NCI-H748 (cell line): Measurements from ENCODE around the gene FER.
"Not testable (repeated sequence)": the region's sequence is repeated elsewhere in the genome, so short reads cannot be mapped to it uniquely, and the experiment has no call there.

Experiments
- DNase-seq: peaks from one replicate; lab custom pipeline; 2025; ENCODE audit not compliant: unreplicated experiment; lab: John Stamatoyannopoulos, UW

The FER gene

DNA sequence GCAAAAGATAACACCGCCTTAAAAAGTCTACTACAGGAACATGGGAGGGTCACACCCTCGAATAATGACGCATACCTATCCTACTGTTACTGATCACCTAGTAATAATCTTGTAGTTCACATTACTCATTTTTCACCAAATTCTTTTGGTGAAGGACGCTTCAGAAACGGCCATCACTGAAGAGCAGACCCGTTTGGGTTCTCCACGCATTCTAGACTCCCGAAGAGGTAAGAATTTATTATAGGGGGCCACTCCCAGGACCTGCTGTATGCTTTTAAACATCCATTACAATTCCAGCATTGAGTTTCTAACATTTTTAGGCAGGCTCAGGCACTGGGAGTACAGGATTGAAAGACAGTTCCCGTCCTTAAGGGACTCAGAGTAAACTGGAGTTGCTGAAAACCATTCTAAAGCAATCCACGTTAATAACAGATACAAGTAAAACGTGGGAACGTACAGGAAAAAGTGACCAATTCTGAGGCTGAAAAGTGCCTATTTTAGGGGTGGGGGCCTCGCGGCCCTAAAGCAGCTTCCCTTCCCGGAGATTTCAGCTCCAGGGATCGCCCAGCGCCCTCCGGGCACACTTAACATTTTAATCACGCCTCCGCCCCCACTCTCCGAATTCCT lies at the start of gene FER:
Gene FER, plus strand, starts transcription at position 124 of the 627 bp plus-strand sequence. CDS start 50,286 bp downstream, outside the sequence.
- DNase-seq = peak; percentile 25

DNA sequence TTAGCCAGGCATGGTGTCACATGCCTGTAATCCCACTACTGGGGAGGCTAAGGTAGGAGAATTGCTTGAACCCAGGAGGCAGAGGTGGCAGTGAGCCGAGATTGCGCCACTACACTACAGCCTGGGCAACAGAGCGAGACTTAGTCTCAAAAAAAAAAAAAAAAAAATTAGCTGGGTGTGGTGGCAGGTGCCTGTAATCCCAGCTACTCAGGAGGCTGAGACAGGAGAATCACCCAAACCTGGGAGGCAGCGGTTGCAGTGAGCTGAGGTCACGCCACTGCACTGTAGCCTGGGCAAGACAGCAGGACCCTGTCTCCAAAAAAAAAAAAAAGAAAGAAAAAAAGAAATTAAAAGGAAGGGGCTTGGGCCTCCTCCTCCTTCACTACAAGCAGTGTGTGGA lies 47.3 kb upstream of the FER start:
- not testable (repeated sequence) for DNase-seq

DNA sequence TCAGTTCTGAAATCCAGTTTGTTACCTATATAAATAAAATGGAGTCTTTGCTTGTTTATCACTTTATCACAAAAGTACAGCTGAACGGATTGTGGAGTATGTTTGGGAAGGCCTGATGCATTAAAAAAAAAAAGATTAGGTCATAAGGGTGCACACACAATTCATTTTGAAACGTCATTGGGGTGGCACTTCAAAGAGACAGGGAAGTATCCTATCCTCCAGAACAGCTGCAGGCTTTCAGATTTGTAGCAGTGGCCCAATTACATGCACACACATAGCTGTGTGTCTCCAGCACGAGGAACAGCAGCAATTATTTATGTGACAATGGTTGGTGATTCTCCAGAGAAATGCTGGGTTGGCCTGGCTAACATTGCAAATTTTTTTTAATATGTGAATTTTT lies 46.8 kb upstream of the FER start:
- no peak for DNase-seq

DNA sequence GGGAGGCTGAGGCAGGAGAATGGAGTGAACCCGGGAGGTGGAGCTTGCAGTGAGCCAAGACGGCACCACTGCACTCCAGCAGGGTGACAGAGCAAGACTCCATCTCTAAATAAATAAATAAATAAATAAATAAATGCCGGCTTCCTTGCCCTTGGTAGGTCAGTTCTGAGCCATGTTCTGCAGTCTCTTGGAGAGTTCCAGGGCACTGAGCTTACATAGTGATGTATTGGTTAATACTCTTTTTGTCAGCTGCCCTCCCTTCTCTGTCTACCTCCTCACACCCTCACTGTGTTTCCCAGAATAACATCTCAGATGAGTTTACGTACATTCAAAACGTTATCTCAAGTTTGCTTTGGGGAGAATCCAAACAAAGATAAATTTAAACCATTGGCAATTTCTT lies 45.2 kb upstream of the FER start:
- no peak for DNase-seq

DNA sequence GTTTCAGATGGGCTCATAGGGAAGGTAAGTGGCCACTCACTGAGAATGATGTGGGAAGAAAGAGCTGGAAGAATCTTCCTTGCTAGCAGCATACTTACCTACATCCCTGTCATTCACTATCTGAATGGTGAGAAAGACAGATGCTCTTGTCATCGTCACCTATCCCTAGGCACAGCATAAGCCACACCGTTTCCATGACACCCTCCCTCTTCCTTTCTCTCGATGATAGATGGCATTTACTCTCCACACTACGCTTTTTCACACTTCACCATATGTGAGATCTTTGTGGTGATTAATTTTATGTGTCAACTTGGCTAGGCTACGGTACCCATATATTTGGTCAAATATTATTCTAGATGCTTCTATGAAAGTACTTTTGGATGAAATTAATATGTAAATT lies 44.4 kb upstream of the FER start:
- DNase-seq = peak; percentile 6

DNA sequence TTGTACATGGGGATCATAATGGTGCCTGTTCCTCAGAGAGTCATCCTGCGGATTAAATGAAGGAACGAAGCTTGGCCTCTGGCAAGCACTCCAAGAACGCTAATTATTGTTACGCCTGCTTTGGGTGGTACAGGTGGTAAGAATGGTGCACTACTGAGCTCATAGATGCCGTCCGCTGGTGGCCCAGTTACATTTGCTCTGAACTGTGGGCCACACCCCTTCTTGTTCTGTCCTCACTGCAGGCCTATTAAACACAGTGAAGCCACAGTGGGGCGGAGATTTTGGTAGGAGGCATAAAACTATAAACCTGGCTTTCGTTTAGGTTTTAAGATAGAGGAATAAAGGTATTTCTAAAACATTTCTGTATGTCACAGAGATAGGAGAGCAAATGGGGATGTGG lies 40.6 kb upstream of the FER start:
- DNase-seq = no peak

DNA sequence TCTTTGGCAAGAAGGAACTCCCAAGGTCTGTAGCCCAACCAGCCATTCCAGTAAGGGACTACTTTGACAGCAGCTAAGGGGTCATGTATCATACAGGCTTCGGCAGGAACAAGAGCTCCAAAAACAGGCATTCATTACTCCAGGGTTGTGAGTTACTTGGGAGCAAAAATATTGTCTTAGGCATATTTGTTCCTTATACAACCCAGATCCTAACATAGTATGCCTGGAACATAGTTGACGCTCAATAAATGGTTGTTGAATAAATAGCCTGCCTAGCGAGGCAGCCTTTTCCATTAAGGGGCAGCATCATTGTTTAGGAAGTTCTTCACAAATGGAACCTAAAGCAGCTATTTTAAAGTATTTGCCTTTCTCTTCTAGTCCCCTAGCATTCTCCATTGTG lies 35.8 kb upstream of the FER start:
- DNase-seq = no peak

DNA sequence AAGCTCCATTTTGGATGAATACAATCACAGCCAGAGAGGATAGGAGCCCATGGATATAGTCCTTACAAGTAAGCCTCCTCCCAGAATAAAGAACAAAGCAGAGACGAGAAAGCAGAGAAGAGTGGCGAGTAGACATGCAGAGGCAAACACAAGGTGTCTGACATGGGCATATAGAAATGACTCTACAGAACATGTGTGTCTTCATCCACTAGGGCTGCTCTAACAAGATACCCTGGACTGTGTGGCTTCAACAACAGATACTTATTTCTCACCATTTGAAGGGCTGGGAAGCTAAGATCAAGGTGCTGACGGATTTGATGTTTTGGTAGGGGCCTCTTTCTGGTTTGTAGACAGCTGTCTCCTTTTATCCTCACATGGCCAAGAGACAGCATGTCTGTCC lies 32.3 kb upstream of the FER start:
- DNase-seq = no peak

DNA sequence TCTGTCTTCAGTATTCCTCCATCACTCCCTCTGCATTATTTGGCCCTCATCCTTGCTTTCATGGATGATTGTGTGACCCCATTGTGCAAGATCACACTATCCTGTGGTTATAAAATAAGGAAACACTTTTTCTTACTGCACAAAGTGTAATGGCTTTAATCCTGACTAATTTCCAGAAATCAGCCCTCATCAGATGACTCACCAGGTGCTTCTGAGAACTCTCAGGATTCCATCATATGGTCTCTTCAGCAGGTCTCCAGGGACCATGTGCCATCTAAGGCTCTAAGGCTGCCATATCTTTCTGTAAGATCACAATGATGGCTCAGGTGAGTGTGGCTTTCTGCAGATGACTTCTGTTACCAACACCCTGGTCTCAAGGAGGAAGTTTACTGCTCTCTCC lies 27.3 kb upstream of the FER start:
- DNase-seq = no peak

DNA sequence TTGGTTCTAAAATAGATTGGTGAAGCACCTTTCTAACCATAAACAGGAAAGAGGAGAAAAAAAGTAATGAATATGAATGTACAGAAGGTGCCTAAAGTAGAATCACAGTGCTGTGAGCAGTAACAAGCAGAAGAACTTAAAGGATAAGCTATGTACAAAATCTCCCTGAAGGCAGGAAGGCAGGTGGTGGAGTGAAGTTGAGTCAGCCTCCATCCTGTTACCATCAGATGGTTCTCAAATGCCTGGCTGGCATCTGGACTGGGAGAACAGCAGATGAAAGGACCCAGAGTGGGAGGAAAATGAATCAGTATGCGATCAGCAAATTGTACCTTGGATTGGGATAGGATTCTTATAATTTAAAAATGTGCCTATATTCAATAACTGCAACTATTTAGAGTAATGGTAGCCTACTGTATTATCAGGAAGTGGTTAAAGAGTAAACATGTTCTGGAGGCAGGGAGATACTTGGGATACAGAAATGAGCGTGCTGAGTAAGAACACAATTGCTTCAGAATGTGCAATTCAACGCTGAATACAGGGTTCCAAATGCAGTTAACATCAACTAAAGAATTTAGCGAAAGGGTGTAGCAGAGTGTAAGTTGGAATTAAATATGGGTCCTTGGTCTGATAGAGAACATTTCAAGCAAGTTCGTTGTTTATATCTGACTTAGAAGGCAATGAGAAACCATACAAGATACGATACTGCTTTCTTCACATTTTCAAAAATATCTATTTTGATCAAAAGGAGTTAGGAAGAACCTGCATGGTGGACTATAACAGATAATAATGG lies 21.1 kb upstream of the FER start:
- no peak for DNase-seq

DNA sequence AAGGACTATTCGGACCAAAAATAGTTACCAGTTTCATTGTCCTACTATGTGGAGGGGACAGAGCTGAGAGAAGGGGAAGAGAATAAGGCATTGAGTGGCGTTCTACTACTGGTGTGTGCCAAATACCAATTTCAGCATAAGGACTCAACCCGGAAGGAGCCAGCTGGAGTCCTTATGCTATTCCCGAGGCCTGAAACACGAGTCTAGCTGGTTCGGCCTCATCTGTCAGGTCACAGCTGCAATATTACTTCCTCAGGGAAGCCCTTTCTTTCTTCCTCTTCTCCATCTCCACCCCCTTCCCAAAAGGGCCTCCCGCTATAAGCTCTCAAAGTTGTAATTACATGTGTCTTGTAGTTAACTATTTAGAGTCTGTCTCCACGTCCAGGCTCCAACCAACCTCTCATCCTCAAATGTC lies 20.5 kb upstream of the FER start:
- no peak for DNase-seq

DNA sequence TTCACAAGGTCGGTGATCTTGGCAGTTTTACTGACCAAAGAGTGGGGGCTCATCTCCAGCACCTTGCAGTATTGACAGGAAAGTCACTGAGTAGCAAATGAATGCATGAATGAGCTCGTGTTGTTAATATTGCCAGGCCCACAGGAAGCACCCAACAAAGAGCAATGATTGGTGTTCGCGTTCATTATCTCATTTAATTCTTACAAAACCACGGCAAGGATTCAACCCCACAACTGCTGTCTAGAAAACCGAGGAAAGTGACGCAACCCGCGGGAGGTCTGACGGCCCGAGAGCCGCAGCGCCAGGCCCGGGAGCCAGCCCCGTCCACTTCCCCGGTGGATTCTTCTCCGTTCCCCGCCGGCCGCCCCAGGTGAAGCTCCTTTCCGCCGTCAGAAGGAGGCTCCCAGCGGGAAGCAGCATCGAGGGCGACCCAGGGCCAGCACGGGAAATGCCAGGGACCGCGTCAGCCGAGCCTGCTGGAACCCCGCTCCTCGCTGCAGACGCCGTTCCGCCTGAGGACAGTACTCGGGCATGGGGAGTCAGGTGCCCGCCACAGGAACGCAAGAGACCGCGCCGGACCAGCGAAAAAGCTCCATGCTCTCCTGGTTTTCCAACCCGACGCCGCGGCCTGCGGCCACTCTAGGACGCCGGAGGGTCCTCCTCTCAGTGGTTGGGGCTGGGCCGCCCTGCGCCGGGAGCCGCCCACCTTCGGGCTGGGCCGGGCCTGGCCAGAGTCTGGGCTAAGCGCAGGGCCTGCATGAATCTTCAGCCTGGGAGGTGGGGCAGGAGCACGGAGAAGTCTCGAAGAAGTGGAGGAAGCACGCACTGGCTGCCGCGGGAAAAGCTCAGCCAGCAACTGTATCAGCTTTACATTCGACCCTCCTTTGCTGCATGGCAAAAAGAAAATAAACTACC lies 19.8 kb upstream of the FER start:
- peak; percentile 88 for DNase-seq

DNA sequence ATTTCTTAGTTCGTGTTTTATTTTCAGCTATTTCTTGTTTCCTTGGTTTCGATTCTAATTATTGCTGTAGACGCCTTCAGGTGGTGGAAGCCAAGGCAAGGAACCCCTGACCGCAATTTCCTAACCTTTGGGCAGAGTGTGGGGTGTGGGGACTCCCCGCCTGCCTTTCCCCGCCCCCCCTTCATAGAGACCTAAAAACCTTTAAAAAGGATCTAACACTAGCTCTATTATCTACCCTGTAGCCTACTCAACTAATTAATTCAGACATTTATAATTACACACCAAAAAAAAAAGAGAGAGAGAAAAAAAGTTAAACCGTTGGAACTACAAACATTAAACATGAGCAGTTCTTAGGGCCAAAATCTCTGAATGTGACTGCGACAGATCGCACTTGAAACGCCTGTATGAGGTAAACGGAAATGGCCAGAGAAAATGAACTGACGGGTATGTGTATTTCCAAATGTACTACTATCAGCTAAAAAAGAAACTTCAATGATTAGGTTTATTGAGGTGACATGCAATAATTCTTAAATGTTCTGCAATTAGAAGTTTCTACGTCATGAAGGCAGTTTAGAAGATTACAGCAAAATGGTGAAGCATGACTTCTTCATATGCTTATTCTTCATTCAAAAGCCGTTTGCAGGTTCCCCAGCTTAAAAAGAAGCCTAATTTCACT lies 19.0 kb upstream of the FER start:
- DNase-seq = no peak

DNA sequence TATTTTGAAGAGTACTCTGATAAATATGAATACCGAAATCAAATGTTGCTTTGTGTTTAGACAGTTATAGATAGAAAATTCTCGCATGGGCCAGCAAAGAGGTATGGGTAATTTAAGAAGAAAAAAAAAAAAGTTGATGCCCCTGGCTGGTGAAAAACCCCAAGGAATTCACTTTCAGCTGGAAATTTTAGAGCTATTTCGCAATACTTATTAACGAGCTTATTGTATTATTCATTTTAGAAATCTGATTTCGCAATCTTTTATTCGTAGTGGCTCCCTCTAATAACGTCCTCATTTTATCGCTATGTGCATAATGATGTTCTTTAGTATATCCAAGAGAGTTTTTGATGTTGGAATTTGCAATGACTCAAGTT lies 18.5 kb upstream of the FER start:
- no peak for DNase-seq

DNA sequence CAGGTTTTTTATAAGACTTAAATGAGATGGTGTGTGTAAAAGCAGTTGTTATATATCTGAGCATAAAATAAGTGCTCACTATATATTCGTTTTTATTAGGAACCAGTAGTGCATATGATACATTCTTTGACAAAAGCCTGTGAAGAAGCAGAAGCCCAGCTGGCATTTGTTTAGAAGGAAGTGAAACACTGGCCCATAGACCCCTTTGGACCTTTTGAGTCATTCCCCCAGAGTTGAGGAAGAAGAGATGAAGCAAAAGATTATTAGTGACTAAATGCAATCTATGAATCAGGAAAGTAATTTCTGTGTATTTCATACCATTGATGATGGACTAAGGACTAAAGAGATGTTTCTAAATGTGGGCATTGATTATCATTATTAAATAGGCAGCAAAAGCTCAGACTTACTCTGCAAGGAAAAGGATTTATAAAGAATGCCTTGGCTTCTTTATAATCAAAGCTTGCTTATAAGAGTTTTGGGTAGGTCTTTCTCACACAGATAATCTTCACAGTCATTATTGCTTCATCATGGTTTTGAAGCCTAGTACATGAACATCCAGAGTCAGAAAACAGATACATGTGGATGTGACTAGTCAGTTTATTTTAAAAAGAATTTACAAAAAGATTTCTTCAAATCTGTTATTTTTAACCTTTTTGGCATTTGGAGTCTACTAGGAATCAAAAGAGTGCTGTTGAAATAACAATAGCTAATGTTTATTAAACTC lies 16.9 kb upstream of the FER start:
- DNase-seq = no peak

DNA sequence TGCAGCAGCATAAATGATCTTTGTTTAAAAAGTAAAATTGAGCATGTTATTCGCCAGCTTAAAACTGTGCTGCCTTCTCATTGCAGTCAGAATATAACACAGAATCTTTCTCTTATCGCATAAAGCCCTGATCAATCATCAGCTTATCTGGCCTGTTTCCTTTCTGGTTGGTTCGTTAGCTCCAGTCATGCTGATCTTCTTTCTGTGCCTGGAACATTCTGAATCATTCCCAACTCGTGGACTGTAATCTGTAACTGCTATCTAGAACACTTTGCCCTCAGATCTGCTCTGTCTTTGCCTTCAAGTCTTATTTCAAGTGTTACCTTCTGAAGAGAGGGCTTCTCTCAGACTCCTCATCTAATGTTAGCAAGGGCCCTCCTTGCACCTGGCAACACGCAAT lies 11.9 kb upstream of the FER start:
- no peak for DNase-seq

DNA sequence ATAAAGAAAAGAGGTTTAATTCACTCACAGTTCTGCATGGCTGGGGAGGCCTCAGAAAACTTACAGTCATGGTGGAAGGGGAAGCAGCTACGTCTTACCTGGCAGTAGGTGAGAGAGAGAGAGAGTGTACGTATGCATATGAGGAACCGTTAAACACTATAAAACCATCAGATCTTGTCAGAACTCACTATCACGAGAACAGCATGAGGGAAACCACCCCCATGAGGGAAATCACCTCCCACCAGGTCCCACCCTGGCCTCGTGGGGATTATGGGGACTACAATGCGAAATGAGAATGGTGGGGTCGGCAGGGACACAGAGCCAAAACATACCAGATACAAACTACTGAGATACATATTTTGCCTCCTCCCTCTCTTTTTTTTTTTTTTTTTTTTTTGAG lies 10.8 kb upstream of the FER start:
- DNase-seq = no peak

DNA sequence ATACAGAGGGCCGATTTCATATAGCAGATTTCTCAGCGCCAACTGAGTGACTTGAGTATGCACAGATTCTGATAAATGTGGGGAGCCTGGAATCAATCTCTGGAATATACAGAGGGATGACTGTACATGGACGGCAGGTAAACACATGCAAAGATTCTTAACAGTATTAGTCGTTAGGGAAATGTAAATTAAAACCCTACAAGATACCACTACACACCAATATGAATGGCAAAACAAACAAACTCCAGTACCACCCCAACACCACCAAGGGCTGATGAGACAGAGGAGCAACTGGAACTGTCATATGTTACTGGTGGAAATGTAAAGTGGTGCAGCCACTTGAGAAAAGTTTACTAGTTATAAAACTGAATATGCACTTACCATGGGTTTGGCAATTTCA lies 8.3 kb upstream of the FER start:
- DNase-seq = no peak

DNA sequence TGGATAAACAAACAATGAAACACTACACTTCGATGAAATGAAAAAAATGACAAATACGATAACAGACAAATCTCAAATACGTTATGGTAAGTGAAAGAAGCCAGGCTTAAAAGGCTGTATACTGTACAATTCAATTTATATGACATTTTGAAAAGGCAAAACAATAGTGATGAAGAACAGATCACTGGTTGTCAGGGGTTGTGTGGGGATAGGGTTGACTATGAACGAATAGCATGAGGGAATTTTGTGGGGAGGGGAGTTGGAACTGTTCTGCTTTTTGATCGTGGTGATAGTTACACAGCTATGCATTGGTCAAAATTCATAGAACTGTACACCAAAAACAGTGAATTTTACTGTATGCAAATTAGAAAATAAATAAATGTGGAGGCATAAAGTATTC lies 7.8 kb upstream of the FER start:
- no peak for DNase-seq

DNA sequence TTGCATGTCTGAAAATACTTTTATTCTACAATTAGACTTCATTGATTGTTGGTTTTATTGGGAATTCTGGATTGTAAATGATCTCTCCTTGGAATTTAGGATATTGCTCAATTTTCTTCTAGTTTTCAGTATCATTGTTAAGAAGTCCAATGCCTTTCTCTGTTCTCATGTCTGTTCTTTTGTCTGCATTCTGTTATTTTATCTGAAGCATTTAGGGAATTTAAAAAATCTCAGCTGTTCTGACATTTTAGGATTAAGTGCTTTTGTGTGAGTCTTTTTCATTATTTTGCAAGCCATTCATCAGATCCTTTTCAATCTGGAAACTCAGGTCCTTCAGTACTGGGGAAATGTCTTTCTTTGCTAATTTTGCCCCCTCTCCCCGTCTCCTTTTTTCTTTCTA lies 4.4 kb upstream of the FER start:
- DNase-seq = no peak

DNA sequence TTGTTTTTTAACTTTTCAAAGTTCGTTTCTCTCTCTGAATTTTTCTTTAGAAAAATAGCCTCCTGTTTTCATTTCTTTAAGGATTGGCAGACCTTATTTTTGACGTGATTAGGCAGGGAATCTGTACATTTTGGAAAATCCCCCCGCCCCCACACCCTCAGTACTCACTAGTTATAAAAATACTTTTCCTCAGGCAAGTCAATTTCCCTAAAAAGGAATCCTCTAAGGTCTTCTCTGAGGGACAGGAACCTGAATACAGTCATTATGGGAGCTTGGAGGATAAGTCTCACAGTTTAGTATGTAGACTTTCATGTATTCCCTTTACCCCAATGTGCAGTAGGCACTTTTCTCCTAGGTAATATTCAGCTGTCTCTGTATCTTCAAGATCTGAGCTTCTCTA lies 3.9 kb upstream of the FER start:
- DNase-seq = no peak
